CD14-positive monocyte (primary cell): ENCODE results near the gene KIF9. TPM values are rescaled to one million over a fixed set of nuclear protein-coding genes. Genes with fewer than 3 reads are reported as not detected.
"Not testable (repeated sequence)": the region's sequence is repeated elsewhere in the genome, so short reads cannot be mapped to it uniquely, and the experiment has no call there.

ENCODE experiments used
- DNase-seq, 3 donors: peaks; one replicate each; pipeline ENCODE4 v3.0.0-alpha.2; 2011 to 2022
- H2AFZ ChIP-seq: 2 replicates; pipeline ENCODE4 v1.6.0; 2012; ENCODE audit warnings: mild to moderate bottlenecking, low read depth, low read length, inconsistent platforms; ENCODE audit not compliant: insufficient read depth, poor library complexity, severe bottlenecking
- H3K27ac ChIP-seq, 2 donors: 1 replicate in 1 of 2; 2 replicates in 1 of 2; pipeline ENCODE4 v1.5.1; 2012 to 2013; ENCODE audit warnings: low read length in 2 of 2, control low read depth in 1 of 2, inconsistent platforms in 1 of 2, low read depth in 1 of 2, mild to moderate bottlenecking in 1 of 2
- H3K27me3 ChIP-seq, 2 donors: one replicate each; pipeline versions ENCODE4 v1.6.0 to v1.6.1; 2011 to 2013; ENCODE audit warnings: low read length in 2 of 2; ENCODE audit not compliant: control insufficient read depth in 2 of 2, insufficient read depth in 2 of 2
- H3K36me3 ChIP-seq, 2 donors: replicated peaks in 1 of 2; 1 replicate in 1 of 2; 2 replicates in 1 of 2; pipeline versions ENCODE4 v1.5.1 to v1.6.1; 2012 to 2013; ENCODE audit warnings: low read length in 2 of 2, control low read depth in 1 of 2, inconsistent platforms in 1 of 2, mild to moderate bottlenecking in 1 of 2; ENCODE audit not compliant: insufficient read depth in 2 of 2, control insufficient read depth in 1 of 2
- H3K4me1 ChIP-seq, 2 donors: 1 replicate in 1 of 2; 2 replicates in 1 of 2; pipeline versions ENCODE4 v1.5.1 to v1.6.1; 2012 to 2013; ENCODE audit warnings: low read length in 2 of 2, control low read depth in 1 of 2, inconsistent platforms in 1 of 2, mild to moderate bottlenecking in 1 of 2, moderate library complexity in 1 of 2; ENCODE audit not compliant: insufficient read depth in 2 of 2, control insufficient read depth in 1 of 2
- H3K4me2 ChIP-seq: replicated peaks from 2 replicates; pipeline ENCODE3; 2012; ENCODE audit warnings: low read length, moderate library complexity, mild to moderate bottlenecking; ENCODE audit not compliant: poor library complexity, severe bottlenecking; ENCODE audit errors: extremely low read depth
- H3K4me3 ChIP-seq, 3 experiments: fragments of 200-600 bp in 1 of 3; sonication (generic) in 1 of 3; replicated peaks in 1 of 3; 1 replicate in 2 of 3; 2 replicates in 1 of 3; pipeline ENCODE4 v1.5.1; 2011 to 2013; ENCODE audit warnings: low read length in 3 of 3, mild to moderate bottlenecking in 3 of 3, control low read depth in 2 of 3, low read depth in 2 of 3, inconsistent platforms in 1 of 3, moderate library complexity in 1 of 3
- H3K79me2 ChIP-seq: 2 replicates; pipeline ENCODE4 v1.6.0; 2012; ENCODE audit warnings: mild to moderate bottlenecking, control low read depth, inconsistent platforms, low read length, moderate library complexity; ENCODE audit not compliant: insufficient read depth
- H3K9ac ChIP-seq: 2 replicates; pipeline ENCODE4 v1.6.0; 2017; ENCODE audit warnings: low read length, mild to moderate bottlenecking; ENCODE audit not compliant: insufficient read depth, poor library complexity, severe bottlenecking
- H3K9me3 ChIP-seq, 2 donors: replicated peaks in 1 of 2; 1 replicate in 1 of 2; 2 replicates in 1 of 2; pipeline versions ENCODE4 v1.5.1 to v1.6.1; 2012 to 2013; ENCODE audit warnings: low read length in 2 of 2, control low read depth in 1 of 2; ENCODE audit not compliant: control insufficient read depth in 1 of 2, insufficient read depth in 1 of 2
- H4K20me1 ChIP-seq: 2 replicates; pipeline ENCODE4 v1.6.0; 2012; ENCODE audit warnings: mild to moderate bottlenecking, low read length, control low read depth, moderate library complexity; ENCODE audit not compliant: insufficient read depth
- H3K27ac Mint-ChIP-seq, 7 donors: one replicate each; pipeline ENCODE4 v1.8.0; 2020; ENCODE audit warnings: mild to moderate bottlenecking in 7 of 7, mixed read lengths in 7 of 7, moderate library complexity in 6 of 7, inconsistent platforms in 2 of 7
- H3K27me3 Mint-ChIP-seq, 3 donors: one replicate each; pipeline ENCODE4 v1.8.0; 2021 to 2022; ENCODE audit warnings: low read depth in 3 of 3, mild to moderate bottlenecking in 3 of 3, mixed read lengths in 3 of 3, moderate library complexity in 3 of 3, inconsistent platforms in 1 of 3
- H3K36me3 Mint-ChIP-seq, 2 donors: one replicate each; pipeline ENCODE4 v1.8.0; 2020; ENCODE audit warnings: mixed read lengths in 2 of 2, inconsistent platforms in 1 of 2, mild to moderate bottlenecking in 1 of 2
- H3K4me1 Mint-ChIP-seq: one replicate; pipeline ENCODE4 v1.8.0; 2020; ENCODE audit warnings: mild to moderate bottlenecking, mixed read lengths
- H3K4me3 Mint-ChIP-seq, 2 donors: one replicate each; pipeline ENCODE4 v1.8.0; 2020; ENCODE audit warnings: mild to moderate bottlenecking in 2 of 2, mixed read lengths in 2 of 2, moderate library complexity in 1 of 2
- H3K9me3 Mint-ChIP-seq, 7 donors: one replicate each; pipeline ENCODE4 v1.8.0; 2020 to 2022; ENCODE audit warnings: mixed read lengths in 7 of 7, mild to moderate bottlenecking in 6 of 7, moderate library complexity in 6 of 7, inconsistent platforms in 2 of 7
- CTCF ChIP-seq: fragments of 200-600 bp; IDR thresholded peaks from one replicate; pipeline ENCODE4 v1.8.0; 2022; ENCODE audit warnings: antibody characterized with exemption, mild to moderate bottlenecking
- WGBS: methylation state at CpG from one replicate; pipeline ENCODE4 v1.1.5; 2013; ENCODE audit warnings: missing lambda C conversion rate; ENCODE audit not compliant: insufficient coverage; 5-methylcytosine and 5-hydroxymethylcytosine counted together
- intact Hi-C, 2 donors: fragments of 100-400 bp; cut with micrococcal nuclease; formaldehyde crosslinking; loops; one replicate each; pipeline versions ENCODE4 v1.15.0 to v1.15.1; 2023
- polyA plus RNA-seq, 3 donors: library from polyadenylated mRNA; depleted of rRNA in 1 of 3; unstranded in 2 of 3; stranded (reverse) in 1 of 3; fragments of 300-500 nt in 2 of 3; fragments of >200 nt in 1 of 3; fragmentation: Illumina TruSeq in 2 of 3; gene quantifications; 1 replicate in 2 of 3; 2 replicates in 1 of 3; pipeline ENCODE4 v1.2.3, GENCODE V29; 2012 to 2021

Gene KIF9
- polyA plus RNA-seq, 3 donors, result 2.4 to 5.1 (median 3.8) TPM

- H3K9ac ChIP-seq, result no peak overlapping the region
- H3K4me2 ChIP-seq, result no peak overlapping the region
- no peak overlapping the region for H3K4me3 Mint-ChIP-seq
- H3K4me3 ChIP-seq, result no peak overlapping the region
- peaks cover 44 to 49% of the 10 kb centered on the region in 2 donors for H3K36me3 Mint-ChIP-seq
- no peak overlapping the region for H2AFZ ChIP-seq
- H3K4me1 ChIP-seq, result peaks cover 58 to 81% of the 10 kb centered on the region in 2 donors
- H3K27me3 ChIP-seq, result no peaks in the 10 kb centered on the region
- no CpG with 5 or more reads among the region's 2 CpGs for WGBS
- peaks cover 0 to 2% (median 0%) of the 10 kb centered on the region in 3 donors for H3K27me3 Mint-ChIP-seq
- peak overlapping the region in 4 of 7 donors; percentile 34 to 74 (median 60) for H3K27ac Mint-ChIP-seq
- no peak for DNase-seq
- H3K36me3 ChIP-seq, result peaks cover 4 to 45% of the 10 kb centered on the region in 2 donors
- peaks cover 100% of the 10 kb centered on the region for H4K20me1 ChIP-seq
- H3K79me2 ChIP-seq, result peaks cover 95% of the 10 kb centered on the region
- H3K4me1 Mint-ChIP-seq, result peaks cover 80% of the 10 kb centered on the region
- no peak for TF ChIP-seq CTCF
- no peaks in the 10 kb centered on the region for H3K9me3 ChIP-seq
- intact Hi-C loops, result no loop called here
- peak overlapping the region in 1 of 2 donors; percentile 31 for H3K27ac ChIP-seq
- H3K9me3 Mint-ChIP-seq, result no peaks in the 10 kb centered on the region
Observed at GRCh38 chr3:47293822-47294221, 11.2 kb upstream of the KIF9 start.

- H3K4me3 Mint-ChIP-seq, H3K27me3 ChIP-seq, H3K4me3 ChIP-seq, H3K9ac ChIP-seq, H3K9me3 ChIP-seq, H3K9me3 Mint-ChIP-seq, H3K27me3 Mint-ChIP-seq, H3K4me2 ChIP-seq, H2AFZ ChIP-seq, H3K27ac Mint-ChIP-seq, intact Hi-C loops, H3K27ac ChIP-seq, DNase-seq: not testable (repeated sequence)
- Mint-ChIP-seq H3K4me1 (peaks cover 81% of the 10 kb centered on the region), H3K36me3 (peaks cover 40 to 51% of the 10 kb centered on the region in 2 donors)
- peaks cover 95% of the 10 kb centered on the region for H3K79me2 ChIP-seq
- peaks cover 87% of the 10 kb centered on the region for H4K20me1 ChIP-seq
- peaks cover 63 to 82% of the 10 kb centered on the region in 2 donors for H3K4me1 ChIP-seq
- 100% methylated on average over 4 of the region's 9 CpGs for WGBS
- H3K36me3 ChIP-seq, result peaks cover 8 to 55% of the 10 kb centered on the region in 2 donors
Observed at GRCh38 chr3:47291754-47292420, 9.3 kb upstream of the KIF9 start.
